Measurements from ENCODE around the gene JPH3.
A peak's percentile ranks its signal among the peaks of the same experiment; 100 is the strongest.
"Not testable (repeated sequence)": the region's sequence is repeated elsewhere in the genome, so short reads cannot be mapped to it uniquely, and the experiment has no call there.

The JPH3 gene

GRCh38 chr16:87656328-87656727 is 54.0 kb downstream of the JPH3 start:
- no peak for DNase-seq

- peak; percentile 72 for DNase-seq
Measured at GRCh38 chr16:87657621-87658192, 55.4 kb downstream of the JPH3 start.

- peak; percentile 74 for DNase-seq
Measured at GRCh38 chr16:87658564-87659225, 56.4 kb downstream of the JPH3 start.

- DNase-seq = peak; percentile 7
Measured at GRCh38 chr16:87661561-87661960, 59.3 kb downstream of the JPH3 start.

- DNase-seq = peak; percentile 15
Measured at GRCh38 chr16:87662254-87663204, 60.2 kb downstream of the JPH3 start.

- DNase-seq = peak; percentile 16
Measured at GRCh38 chr16:87664792-87665191, 62.5 kb downstream of the JPH3 start.

GRCh38 chr16:87665193-87665592 is 62.9 kb downstream of the JPH3 start:
- DNase-seq = no peak

GRCh38 chr16:87666919-87667318 is 64.6 kb downstream of the JPH3 start:
- no peak for DNase-seq

- DNase-seq = no peak
Measured at GRCh38 chr16:87667443-87667842, 65.1 kb downstream of the JPH3 start.

- no peak for DNase-seq
Measured at GRCh38 chr16:87667946-87668345, 65.6 kb downstream of the JPH3 start.

GRCh38 chr16:87669672-87670071 is 67.4 kb downstream of the JPH3 start:
- DNase-seq = no peak

GRCh38 chr16:87671221-87671620 is 68.9 kb downstream of the JPH3 start:
- DNase-seq = no peak

- no peak for DNase-seq
Measured at GRCh38 chr16:87671715-87672270, 69.5 kb downstream of the JPH3 start.

GRCh38 chr16:87674419-87674818 is 72.1 kb downstream of the JPH3 start:
- DNase-seq = no peak

GRCh38 chr16:87675111-87675719 is 72.9 kb downstream of the JPH3 start:
- DNase-seq = no peak

GRCh38 chr16:87677830-87678229 is 75.5 kb downstream of the JPH3 start:
- no peak for DNase-seq

- no peak for DNase-seq
Measured at GRCh38 chr16:87678618-87679017, 76.3 kb downstream of the JPH3 start.

- DNase-seq = no peak
Measured at GRCh38 chr16:87679593-87680271, 77.4 kb downstream of the JPH3 start.

- DNase-seq = no peak
Measured at GRCh38 chr16:87680272-87680644, 78.0 kb downstream of the JPH3 start.

- DNase-seq = not testable (repeated sequence)
Measured at GRCh38 chr16:87681051-87681602, 78.8 kb downstream of the JPH3 start.

- DNase-seq = peak; percentile 44
Measured at GRCh38 chr16:87681981-87682570, 79.8 kb downstream of the JPH3 start.

Data from NCI-H82 (cell line).